H1 (cell line): ENCODE data around the gene PTPA. TPM values are rescaled to one million over a fixed set of nuclear protein-coding genes. Genes with fewer than 3 reads are reported as not detected.

Experiments
- KDM4A ChIP-seq: IDR thresholded peaks from one replicate; pipeline ENCODE4 v1.7.1; 2012; ENCODE audit warnings: low read depth, mild to moderate bottlenecking, moderate library complexity, low read length, inconsistent platforms; ENCODE audit not compliant: severe bottlenecking
- TBP ChIP-seq: IDR thresholded peaks from 2 replicates; pipeline ENCODE4 v1.6.1; 2011; ENCODE audit warnings: low read depth, low read length, improper control_type of control experiment
- ZNF274 ChIP-seq: IDR thresholded peaks from 2 replicates; pipeline ENCODE4 v1.7.0; 2012; ENCODE audit warnings: low read length, borderline replicate concordance; ENCODE audit errors: extremely low read depth
- polyA plus RNA-seq, 7 experiments: library from polyadenylated mRNA; depleted of rRNA in 3 of 7; stranded (reverse) in 5 of 7; unstranded in 2 of 7; fragments of >200 nt in 5 of 7; fragments of 200-250 nt in 2 of 7; gene quantifications; 1 replicate in 5 of 7; 2 replicates in 1 of 7; 4 replicates in 1 of 7; pipeline versions ENCODE4 v1.2.1 to v1.2.3, GENCODE V29; 2011 to 2013; ENCODE audit warnings: missing spikeins in 2 of 7, mixed read lengths in 2 of 7
- total RNA-seq: library from RNA; stranded (reverse); fragmentation: NEBNext Ultra II Directional; extraction: Animal tissue kit (Norgen Biotek cat#: 25700); gene quantifications from 2 replicates; pipeline ENCODE4 v1.2.1, GENCODE V29; 2021

PTPA gene
- total and polyA plus RNA-seq, 2 of the 8 experiments (the other 6 are each of a cell fraction or from before 2014, with no cell fraction given) = 114 to 145 TPM

DNA sequence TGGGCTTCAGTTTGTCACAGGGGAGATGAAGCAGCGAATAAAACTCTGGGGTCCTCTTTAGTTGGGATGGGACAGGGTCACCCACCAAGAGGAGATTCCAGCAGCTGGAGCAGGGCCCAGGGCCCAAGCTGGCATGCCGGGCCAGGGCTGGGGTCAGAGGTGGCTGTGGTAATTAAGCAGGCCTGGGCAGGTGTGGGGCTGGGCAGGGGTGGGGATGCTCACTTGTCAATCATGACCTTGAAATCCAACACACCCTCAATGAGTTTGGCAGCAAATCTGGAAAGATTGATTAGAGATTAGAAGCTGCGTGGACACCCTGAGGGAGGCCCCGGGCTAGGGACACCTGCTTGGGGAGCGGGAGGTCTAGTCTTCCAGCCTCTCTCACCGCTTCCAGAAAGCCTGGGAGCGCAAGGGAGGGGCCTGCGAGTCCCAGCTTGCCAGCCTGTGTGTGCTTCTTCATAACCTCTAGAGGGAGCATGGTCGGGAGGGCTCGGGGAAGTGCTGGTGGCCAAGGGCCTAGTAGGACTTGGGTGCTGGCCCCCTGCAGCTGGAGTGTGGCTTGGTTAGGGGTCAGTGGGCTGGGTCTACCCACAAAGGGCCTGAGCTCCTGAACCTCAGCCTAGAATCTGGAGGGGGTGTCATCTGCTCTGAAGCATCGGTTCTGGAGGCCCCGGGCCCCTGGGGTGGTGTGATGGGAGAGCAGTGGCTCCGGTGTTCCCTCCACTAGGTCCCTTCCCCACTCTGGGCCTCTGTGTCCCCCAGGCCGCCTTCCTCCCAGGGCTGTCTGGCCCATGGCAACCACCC, 8.2 kb upstream of the PTPA start (continued):
- TF ChIP-seq ZNF274 = no peak
- no peak for TF ChIP-seq KDM4A
- no peak for TF ChIP-seq TBP
